Suprapubic skin (tissue), 3 donors: ENCODE data around the gene CISH.

ENCODE experiments used
- CTCF ChIP-seq, 2 donors: fragments of 200-600 bp in 1 of 2; fragments of 450-650 bp in 1 of 2; sonication (generic) in 1 of 2; IDR thresholded peaks; one replicate each; pipeline ENCODE4 v1.5.1; 2016 to 2019; ENCODE audit warnings: antibody characterized with exemption in 2 of 2, mild to moderate bottlenecking in 1 of 2, moderate library complexity in 1 of 2
- POLR2AphosphoS5 ChIP-seq, 3 donors: sonication (generic); formaldehyde crosslinking; IDR thresholded peaks; one replicate each; pipeline ENCODE4 v1.6.1; 2017; ENCODE audit warnings: antibody characterized with exemption in 3 of 3

GRCh38 chr3:50637011-50637410 is 25.4 kb upstream of the CISH start:
- no peak for TF ChIP-seq CTCF (IDR thresholded peaks at IDR 0.05)
- no peak for TF ChIP-seq POLR2AphosphoS5 (IDR thresholded peaks at IDR 0.05)
